Measurements from ENCODE around the gene NTF3.

- TF ChIP-seq, protein P1, sequence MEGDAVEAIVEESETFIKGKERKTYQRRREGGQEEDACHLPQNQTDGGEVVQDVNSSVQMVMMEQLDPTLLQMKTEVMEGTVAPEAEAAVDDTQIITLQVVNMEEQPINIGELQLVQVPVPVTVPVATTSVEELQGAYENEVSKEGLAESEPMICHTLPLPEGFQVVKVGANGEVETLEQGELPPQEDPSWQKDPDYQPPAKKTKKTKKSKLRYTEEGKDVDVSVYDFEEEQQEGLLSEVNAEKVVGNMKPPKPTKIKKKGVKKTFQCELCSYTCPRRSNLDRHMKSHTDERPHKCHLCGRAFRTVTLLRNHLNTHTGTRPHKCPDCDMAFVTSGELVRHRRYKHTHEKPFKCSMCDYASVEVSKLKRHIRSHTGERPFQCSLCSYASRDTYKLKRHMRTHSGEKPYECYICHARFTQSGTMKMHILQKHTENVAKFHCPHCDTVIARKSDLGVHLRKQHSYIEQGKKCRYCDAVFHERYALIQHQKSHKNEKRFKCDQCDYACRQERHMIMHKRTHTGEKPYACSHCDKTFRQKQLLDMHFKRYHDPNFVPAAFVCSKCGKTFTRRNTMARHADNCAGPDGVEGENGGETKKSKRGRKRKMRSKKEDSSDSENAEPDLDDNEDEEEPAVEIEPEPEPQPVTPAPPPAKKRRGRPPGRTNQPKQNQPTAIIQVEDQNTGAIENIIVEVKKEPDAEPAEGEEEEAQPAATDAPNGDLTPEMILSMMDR (IDR thresholded peaks at IDR 0.05) = no peak
- no peak for TF ChIP-seq POLR2AphosphoS5 (IDR thresholded peaks at IDR 0.05)
- no peak for TF ChIP-seq POLR2A (IDR thresholded peaks at IDR 0.05)
Measured at GRCh38 chr12:5473783-5474116, 41.8 kb downstream of the NTF3 start.
